Measurements from ENCODE around the gene DTHD1.

GRCh38 chr4:36351082-36351666 lies 69.8 kb downstream of the DTHD1 start:
- TF ChIP-seq CTCF (IDR thresholded peaks at IDR 0.05) = peak; percentile 60 to 70
- no peak for TF ChIP-seq POLR2AphosphoS5 (IDR thresholded peaks at IDR 0.05)
- TF ChIP-seq POLR2A (IDR thresholded peaks at IDR 0.05) = no peak
